NCI-H2171 (cell line): Measurements from ENCODE around the gene ACOXL.
A peak's percentile ranks its signal among the peaks of the same experiment; 100 is the strongest.

Experiments
- DNase-seq: peaks from one replicate; lab custom pipeline; 2025; lab: John Stamatoyannopoulos, UW

Gene ACOXL

GRCh38 chr2:110794951-110795350 is 62.6 kb downstream of the ACOXL start:
- DNase-seq: no peak

GRCh38 chr2:110796716-110797301 is 64.4 kb downstream of the ACOXL start:
- DNase-seq: no peak

GRCh38 chr2:110799376-110799775 is 67.0 kb downstream of the ACOXL start:
- DNase-seq: no peak

DNA sequence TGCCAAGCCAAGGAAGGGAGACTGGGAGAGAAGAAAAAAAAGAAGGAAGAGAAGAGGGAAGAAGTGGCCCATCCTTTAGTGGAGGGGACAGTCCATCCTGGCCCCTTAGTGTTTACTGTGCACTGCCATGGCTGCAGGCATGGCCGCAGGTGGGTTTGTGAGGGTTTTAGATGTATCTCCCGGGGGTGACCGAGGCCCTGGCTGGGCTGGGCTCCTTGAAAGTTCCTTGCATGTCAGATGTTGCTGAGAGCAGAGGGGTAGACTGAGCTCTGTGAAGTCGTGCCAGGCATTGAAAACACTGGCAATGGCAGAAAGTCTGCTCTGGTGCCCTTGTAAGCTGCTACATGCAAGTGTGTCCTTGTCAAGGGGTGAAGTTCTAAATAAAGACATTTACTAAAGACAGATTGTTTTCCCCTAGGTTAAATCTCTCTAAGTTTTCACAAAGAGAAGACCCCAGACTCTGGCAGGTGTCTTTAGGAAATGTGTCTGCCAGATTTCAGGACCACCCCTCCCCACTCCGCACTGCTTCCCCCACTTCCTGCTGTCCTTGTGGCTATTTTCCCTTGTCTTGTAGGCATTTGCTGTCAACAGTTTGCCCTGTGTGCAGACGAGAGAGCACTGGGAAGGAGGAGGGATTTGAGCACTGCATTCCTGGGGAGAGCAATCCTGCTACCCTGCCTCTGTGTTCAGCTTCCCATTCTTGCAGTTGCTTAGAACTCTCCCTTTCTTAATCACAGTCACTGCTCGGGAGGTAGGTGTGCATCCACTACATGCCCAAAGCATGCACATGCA is 68.4 kb downstream of the ACOXL start:
- DNase-seq: no peak

DNA sequence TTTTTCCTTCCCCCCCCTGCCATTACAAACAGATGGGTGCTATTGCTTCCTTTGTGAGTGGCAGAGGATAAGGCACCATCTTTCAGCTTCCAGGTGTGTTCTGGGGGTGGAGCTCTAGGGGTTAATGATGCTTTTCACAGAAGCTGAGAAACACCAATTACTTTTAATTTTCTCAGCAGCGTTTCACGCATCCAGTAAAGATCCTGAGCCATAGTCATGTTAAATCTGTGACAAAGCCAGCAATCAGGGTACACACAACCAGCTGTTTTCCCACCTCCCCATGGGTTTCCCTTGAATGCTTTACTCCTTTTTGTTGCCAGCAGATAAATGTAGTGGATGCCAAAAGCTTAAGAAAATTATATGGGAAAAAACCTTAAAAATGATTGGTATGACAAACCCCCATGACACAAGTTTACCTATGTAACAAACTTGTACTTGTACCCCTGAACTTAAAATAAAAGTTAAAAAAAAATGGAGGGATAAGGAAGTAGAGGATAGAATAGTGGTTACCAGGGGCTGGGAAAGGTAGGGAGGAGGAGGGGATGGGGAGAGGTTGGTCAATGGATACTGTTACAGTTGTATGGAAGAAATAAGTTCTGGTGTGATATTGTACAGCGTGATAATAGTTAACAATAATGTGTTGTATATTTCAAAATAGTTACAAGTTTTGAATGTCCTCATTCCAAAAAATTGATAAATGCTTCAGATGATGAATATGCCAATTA is 70.0 kb downstream of the ACOXL start:
- DNase-seq: no peak

GRCh38 chr2:110804433-110804832 is 72.1 kb downstream of the ACOXL start:
- no peak for DNase-seq

DNA sequence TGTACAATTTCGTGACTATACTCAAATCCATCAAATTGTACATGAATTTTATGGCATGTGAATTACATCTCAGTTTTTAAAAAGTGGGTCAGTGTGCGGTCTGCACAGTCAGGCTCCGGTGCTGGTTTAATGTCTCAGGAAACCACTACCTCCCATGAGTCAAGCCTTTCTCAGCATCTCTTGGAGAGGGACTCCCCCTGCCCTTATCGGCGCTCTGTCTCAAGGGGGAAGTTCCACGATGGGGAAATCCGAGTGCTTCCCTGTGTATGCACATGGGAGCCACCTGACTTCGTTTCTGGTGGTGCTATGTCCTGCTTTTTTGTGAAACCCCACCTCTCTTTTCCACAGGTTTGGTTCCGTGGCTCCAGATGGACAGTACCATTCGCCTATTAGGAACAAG is 72.5 kb downstream of the ACOXL start:
- no peak for DNase-seq

DNA sequence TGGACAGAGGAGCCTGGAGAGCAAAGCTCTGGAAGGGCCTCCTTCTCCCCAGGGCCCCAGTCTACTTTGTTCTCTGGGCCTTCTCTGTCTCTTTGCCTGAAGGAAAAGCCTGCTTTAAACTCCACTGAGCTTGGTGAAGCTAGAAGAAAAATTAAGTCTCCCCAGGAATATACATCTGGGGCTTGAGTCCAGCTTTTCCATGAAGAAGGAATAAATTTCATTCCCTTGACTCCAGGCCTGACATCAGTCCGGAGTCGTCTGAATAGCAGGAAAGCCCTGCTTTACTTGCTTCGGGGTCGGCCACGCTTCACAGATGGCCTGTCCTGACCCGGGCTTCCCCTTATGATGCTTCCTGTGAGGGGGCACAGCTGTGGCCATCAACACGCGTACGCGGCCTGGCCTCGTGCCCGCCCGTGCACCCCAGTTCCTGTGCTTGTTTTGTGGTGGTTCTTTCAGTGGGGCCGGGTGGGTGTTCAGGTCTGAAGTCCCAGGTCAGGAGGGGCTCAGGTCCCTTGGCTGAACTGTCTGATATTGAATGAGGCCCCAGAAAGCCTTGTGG is 73.6 kb downstream of the ACOXL start:
- no peak for DNase-seq

GRCh38 chr2:110807522-110807921 is 75.1 kb downstream of the ACOXL start:
- DNase-seq: peak; percentile 59

GRCh38 chr2:110810404-110810803 is 78.0 kb downstream of the ACOXL start:
- no peak for DNase-seq

DNA sequence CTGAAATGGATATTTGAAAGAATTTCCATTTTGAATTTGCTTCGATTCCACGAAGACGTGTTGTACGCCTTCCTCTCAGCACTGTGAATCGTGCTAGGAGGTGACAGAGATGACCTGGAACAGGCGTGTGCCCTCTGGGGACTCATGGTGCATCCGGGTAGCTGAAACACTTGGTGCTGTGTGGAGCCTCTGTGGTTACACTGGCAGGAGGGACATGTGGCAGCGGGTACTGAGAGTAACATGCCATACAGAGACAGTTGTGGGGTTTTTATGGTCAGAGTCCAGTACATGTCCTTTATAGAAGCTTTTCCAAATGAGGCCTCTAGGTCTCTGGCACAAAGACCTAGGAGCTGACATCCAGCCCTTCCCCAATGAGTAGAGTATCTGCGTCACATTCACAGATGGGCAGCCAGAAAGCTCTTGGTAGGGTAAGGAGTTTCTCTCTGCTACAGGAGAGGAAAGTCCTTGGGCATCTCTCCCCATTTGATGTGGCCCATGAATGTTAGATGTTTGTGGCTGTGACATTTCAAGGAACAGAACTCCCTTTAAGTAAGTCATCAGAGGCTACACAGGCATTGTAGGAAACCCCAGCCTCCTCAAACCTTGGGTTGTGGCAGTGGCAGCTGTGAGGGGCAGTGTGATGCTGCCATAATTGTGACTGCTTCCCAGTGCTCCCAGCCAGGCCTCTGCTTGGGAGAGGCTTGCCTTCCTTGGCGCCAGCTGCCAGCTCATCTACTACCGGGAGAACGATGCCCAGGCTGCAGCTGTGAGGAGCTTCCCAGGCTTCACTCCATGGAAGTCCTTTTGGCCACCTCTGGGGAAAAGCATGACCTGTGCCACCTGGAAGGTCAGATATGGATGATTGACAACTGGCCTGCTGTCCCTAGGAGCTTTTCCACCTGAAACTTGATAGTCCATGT is 80.6 kb downstream of the ACOXL start:
- no peak for DNase-seq

DNA sequence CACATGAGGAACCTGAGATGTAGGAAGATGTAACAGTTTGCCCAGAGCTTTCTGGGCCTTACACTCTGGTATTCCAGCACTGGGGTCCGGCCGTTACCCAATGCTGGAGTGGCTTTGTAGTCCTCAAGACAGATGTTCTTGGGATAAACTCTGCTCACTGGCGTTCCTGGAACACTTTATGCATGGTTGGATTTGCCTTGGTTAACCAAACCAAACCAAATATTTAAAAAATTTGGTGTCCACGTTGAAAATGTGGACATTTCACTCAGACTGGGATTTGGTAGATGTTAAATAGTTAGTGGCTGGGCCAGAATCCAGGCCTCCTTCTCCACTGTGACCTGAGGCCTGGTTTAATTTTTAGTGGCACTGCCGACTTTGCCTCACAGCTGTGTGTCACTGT is 81.5 kb downstream of the ACOXL start:
- DNase-seq: no peak

DNA sequence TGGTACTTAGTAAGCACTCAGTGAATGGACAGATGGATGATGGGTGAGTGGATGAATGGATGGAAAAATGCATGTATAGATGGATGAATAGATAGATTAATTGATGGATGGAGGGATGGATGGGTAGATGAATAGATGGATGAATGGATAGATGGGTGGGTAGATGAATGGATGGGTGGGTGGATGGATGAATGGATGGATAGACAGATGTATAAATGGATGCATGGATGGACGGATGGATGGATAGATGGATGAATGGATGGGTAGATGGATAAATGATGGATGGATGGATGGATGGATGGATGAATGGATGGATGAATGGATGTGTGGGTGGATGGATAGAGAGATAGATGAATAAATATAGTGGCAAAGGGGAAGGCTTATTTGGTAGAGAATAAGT is 83.6 kb downstream of the ACOXL start:
- DNase-seq: no peak

DNA sequence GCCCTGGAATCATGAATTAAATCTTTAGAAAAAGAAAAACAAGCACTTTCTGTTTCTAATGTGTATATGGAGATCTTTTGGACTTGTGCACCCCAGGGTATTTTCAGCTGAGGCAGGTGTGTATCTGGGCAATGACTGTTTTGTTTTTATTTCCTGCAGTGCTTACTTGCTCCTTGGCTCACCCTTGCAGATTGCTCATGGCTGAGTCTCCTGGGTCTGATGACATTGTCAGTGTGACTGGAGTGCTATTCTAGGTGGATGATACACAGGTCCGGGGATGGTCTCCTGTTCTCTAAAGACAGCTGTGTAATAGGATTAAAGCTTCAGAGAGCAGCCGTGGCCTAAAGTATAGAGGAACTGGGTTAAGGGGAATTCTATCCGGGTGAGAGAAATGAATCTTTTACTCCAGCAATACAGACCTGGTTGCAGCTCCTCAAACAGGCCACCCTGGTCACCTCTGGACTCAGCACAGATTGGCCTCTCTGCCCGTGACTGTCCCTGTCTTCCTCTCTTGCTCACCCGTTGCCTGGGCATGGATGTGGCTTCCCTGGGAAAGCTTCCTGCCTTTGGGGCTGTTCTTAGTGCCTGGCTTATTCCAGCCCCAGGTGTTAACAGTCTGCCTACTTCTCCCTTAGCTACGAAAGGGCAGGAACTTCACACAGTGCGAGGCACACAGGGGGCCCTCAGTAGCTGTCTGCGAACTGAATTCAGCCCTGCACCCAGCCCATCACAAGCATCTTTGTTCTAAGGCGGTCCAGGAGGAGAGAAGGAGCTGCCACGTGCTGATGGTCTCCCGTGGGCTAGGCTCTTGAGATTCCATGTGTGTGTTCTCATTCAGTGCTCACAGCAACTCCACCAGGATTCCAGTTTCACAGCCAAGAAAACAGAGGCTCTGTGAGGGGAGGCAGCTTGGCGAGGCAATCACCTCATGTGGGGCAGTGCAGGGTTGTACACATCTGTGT is 84.3 kb downstream of the ACOXL start:
- no peak for DNase-seq

- no peak for DNase-seq
These were observed 86.6 kb downstream of the ACOXL start for GRCh38 chr2:110818767-110819481.

DNA sequence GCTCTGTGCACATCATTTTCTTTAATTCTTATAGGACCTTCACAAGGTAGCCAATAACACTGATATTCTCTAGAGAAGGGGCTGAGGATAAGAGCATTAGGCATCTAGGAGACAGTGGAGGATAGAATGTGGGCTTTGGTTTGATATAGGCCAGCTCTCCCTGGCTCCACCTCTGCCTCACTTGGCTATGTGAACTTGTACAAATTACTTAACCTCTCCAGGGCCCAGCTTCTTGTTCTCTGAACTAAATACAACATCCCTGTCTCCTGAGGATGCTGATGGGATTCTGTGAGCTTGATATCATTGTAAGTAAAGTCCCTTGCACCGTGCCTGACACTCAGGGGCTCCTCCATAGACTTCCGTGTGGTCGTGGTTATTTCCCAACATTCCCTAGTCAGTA is 87.3 kb downstream of the ACOXL start:
- no peak for DNase-seq

GRCh38 chr2:110820128-110820527 is 87.8 kb downstream of the ACOXL start:
- DNase-seq: no peak

GRCh38 chr2:110823165-110823564 is 90.8 kb downstream of the ACOXL start:
- no peak for DNase-seq

DNA sequence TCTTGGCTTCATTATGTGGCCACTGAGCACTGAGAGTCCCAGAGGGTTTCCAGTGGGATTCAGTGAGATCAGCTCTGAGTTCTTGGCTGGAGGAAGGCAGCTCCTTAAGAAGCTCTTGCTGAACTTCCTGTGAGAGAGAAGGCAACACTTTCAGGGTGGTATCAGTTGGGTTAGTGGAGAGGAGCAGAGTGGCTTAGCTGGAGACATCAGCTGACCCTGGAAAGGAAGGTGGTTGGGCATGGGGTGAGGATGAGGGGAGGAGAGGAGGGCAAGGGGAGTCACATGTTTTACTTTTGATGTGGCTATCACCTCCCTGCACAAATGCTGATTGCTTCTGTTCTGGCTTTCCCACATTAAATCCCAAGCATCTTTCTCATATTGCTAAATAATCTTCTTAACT is 95.1 kb downstream of the ACOXL start:
- no peak for DNase-seq

DNA sequence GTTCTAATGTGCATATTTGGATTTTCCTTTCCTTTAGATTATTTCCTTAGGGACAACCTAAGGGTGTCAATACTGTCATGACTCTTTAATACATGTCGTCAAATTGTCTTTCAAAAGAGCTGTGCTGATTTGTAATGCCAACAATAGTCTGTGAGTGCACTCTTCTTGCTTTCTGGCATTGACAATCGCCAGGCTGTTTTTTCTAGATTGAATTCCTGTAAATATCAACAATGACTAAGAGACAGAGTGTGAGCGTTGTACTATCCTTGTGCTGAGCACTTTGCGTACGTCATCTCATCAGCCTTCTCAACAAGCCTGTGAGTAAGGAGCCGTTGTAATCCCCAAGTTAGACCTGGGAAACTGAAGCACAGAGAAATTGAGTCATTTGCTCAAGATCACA is 96.0 kb downstream of the ACOXL start:
- DNase-seq: no peak
